ENCODE data around the gene EPN1.

EPN1 gene

DNA sequence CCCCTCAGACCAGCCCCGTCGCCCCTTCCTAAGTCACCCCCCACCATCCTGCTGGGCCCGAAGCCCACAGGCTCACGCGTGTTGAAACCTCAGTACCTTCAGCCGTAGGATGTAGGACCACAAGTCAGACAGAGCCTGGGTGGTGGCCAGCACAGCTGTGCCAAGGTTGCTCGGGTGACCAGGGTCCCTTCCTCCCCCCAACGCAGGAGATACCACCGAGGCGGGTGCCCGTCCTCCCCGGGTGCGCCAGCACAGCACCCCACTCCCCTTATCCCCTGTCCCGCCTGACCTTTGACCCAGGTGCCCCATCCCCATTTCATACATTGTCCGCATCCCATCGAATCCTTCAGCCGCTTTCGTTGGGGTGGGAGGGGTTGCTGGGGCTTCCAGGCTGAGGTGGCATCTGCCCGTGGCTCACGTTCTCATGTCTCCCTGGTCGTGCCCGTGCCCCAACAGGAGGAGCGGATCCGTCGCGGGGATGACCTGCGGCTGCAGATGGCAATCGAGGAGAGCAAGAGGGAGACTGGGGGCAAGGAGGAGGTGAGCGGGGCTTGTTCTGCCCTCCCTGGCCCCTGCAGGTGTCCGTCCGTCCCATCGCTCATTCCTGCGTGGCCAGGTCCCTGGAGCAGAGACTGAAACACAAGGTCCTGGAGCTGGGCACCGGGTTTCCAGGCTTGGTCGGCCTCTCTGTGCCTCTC is 14.5 kb downstream of the EPN1 start:
- TF ChIP-seq POU2F2 (IDR thresholded peaks at IDR 0.05; ENCODE audit: low read depth, low read length) (no peak), POLR2AphosphoS5 (IDR thresholded peaks at IDR 0.05; ENCODE audit: low read depth, low read length) (no peak), POLR2A (IDR thresholded peaks at IDR 0.05; ENCODE audit: low read depth, low read length) (no peak), TAF1 (IDR thresholded peaks at IDR 0.05; ENCODE audit: low read depth, low read length) (no peak), SPI1 (IDR thresholded peaks at IDR 0.05; ENCODE audit: low read depth, low read length) (no peak), PAX5 (IDR thresholded peaks at IDR 0.05; ENCODE audit: insufficient read depth, low read length, severe bottlenecking) (no peak)
- DNase-seq (ENCODE audit: insufficient read length, low spot score) (no peak), FAIRE-seq (no peak)

DNA sequence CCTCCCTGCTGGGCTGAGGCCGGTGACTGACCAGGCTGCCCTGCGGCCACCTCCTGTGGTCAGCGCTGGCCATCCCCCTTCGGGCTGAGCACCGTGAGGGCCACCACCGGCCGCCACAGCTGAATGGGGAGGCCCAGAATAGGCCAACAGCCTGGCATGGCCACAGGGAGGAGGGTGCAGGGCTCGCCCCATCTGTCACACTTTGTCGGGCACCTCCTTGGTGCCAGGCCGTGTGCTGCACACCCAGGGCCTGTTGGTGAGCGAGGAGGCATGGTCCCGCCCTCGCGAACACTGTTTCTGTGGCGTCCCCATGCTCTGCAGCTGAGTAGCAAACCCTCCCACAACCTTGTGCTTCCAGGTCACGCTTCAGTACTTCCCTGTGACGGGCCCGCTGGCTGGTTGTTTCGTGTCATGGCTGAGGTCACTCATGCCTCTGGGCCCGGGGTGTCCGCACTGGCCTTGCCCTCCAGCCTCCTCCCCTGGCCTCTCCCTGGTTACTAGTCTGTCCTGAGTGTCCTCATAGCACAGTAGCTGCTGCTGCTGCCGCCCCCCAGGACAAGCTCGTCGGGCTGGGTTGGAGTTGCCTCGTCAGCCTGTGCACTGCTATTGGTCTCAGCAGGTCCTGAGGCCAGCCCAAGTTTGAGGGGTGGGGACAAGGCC is 15.2 kb downstream of the EPN1 start:
- DNase-seq (ENCODE audit: insufficient read length, low spot score), result no peak
- FAIRE-seq, result no peak
- no peak for TF ChIP-seq TAF1 (IDR thresholded peaks at IDR 0.05; ENCODE audit: low read depth, low read length)

GRCh38 chr19:55690769-55691545 is 15.9 kb downstream of the EPN1 start:
- DNase-seq (ENCODE audit: insufficient read length, low spot score) (no peak), FAIRE-seq (no peak)
- no peak for TF ChIP-seq SPI1 (IDR thresholded peaks at IDR 0.05; ENCODE audit: low read depth, low read length)
- no peak for TF ChIP-seq TAF1 (IDR thresholded peaks at IDR 0.05; ENCODE audit: low read depth, low read length)
- no peak for TF ChIP-seq POU2F2 (IDR thresholded peaks at IDR 0.05; ENCODE audit: low read depth, low read length)
- no peak for TF ChIP-seq PAX5 (IDR thresholded peaks at IDR 0.05; ENCODE audit: insufficient read depth, low read length, severe bottlenecking)
- no peak for TF ChIP-seq POLR2A (IDR thresholded peaks at IDR 0.05; ENCODE audit: low read depth, low read length)
- TF ChIP-seq POLR2AphosphoS5 (IDR thresholded peaks at IDR 0.05; ENCODE audit: low read depth, low read length), result no peak

- TF ChIP-seq SPI1 (IDR thresholded peaks at IDR 0.05; ENCODE audit: low read depth, low read length), result no peak
- no peak for TF ChIP-seq PAX5 (IDR thresholded peaks at IDR 0.05; ENCODE audit: insufficient read depth, low read length, severe bottlenecking)
- no peak for TF ChIP-seq TAF1 (IDR thresholded peaks at IDR 0.05; ENCODE audit: low read depth, low read length)
- TF ChIP-seq POU2F2 (IDR thresholded peaks at IDR 0.05; ENCODE audit: low read depth, low read length), result no peak
- TF ChIP-seq POLR2AphosphoS5 (IDR thresholded peaks at IDR 0.05; ENCODE audit: low read depth, low read length), result no peak
- TF ChIP-seq POLR2A (IDR thresholded peaks at IDR 0.05; ENCODE audit: low read depth, low read length), result no peak
- DNase-seq (ENCODE audit: insufficient read length, low spot score), result no peak
- no peak for FAIRE-seq
Measured at GRCh38 chr19:55691561-55692481, 16.8 kb downstream of the EPN1 start.

DNA sequence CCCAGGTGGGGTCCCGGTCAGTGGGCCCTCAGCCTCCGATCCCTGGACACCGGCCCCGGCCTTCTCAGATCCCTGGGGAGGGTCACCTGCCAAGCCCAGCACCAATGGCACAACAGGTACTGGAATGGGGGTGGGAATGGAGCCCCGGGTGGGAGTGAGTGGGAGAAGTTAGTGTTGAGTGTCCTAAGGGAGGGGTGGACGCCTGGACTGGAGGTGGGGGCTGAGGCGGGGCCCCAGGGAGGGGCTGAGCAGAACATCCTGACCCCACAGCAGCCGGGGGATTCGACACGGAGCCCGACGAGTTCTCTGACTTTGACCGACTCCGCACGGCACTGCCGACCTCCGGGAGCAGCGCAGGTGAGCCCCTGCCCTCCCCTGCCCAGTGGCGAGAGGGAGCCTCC is 17.7 kb downstream of the EPN1 start:
- DNase-seq (ENCODE audit: insufficient read length, low spot score), result no peak
- TF ChIP-seq TAF1 (IDR thresholded peaks at IDR 0.05; ENCODE audit: low read depth, low read length) (no peak), POLR2A (IDR thresholded peaks at IDR 0.05; ENCODE audit: low read depth, low read length) (no peak), SPI1 (IDR thresholded peaks at IDR 0.05; ENCODE audit: low read depth, low read length) (no peak), POLR2AphosphoS5 (IDR thresholded peaks at IDR 0.05; ENCODE audit: low read depth, low read length) (no peak), PAX5 (IDR thresholded peaks at IDR 0.05; ENCODE audit: insufficient read depth, low read length, severe bottlenecking) (no peak), POU2F2 (IDR thresholded peaks at IDR 0.05; ENCODE audit: low read depth, low read length) (no peak)
- no peak for FAIRE-seq

DNA sequence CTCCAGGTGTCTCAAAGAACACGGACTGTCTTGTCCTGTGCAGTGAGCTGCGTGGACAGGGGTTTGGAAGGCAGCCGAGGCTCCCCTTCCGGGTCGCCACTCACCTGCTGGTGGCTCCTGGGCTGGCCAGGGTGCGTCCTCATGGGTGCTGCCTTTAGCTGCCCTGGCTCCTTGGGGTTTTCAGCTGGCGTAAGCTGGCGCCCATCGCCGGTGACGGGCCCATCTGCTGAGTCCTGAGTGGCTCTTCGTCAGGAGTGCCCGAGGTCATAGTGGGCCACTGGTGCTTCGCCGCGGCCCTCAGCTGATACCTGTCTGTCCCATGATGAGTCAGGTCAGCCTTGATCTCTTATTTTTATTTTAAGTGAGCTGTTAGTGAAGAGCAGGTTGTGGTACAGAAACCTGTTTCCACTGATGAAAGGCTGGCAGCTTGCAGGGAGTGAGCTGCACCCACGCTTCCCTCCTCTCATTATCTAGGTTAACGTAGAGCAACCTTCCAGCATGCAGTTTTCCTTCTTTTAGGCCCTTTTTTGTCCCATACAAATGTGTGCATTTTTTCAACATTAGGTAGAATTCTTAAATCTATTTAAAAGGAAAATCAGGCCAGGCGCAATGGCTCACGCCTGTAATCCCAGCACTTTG is 18.4 kb downstream of the EPN1 start:
- FAIRE-seq, result no peak
- TF ChIP-seq POLR2A (IDR thresholded peaks at IDR 0.05; ENCODE audit: low read depth, low read length) (no peak), TAF1 (IDR thresholded peaks at IDR 0.05; ENCODE audit: low read depth, low read length) (no peak), POLR2AphosphoS5 (IDR thresholded peaks at IDR 0.05; ENCODE audit: low read depth, low read length) (no peak), PAX5 (IDR thresholded peaks at IDR 0.05; ENCODE audit: insufficient read depth, low read length, severe bottlenecking) (no peak), SPI1 (IDR thresholded peaks at IDR 0.05; ENCODE audit: low read depth, low read length) (no peak), POU2F2 (IDR thresholded peaks at IDR 0.05; ENCODE audit: low read depth, low read length) (no peak)
- no peak for DNase-seq (ENCODE audit: insufficient read length, low spot score)

DNA sequence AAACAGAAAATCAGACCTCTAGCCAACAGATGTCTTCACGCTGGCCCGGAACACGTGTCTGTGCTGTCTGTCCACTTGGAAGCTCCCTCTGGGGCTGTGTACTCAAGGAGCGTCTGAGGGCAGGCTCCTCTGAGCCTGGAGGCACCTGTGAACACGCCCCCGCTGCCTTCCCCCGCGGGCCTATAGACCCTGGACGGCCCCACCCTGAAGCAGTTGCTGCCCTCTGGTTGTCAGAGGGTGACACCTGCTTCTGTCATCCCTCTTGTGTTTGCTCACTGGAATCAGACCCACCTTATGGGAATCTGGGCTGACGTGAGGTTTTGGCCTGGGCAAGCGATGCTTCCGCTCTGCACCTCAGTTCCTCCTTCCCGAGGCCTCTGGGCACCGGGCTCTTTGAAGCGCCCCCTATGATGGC is 19.2 kb downstream of the EPN1 start:
- FAIRE-seq, result no peak
- TF ChIP-seq POLR2AphosphoS5 (IDR thresholded peaks at IDR 0.05; ENCODE audit: low read depth, low read length), result no peak
- DNase-seq (ENCODE audit: insufficient read length, low spot score), result no peak

GRCh38 chr19:55694656-55695491 is 19.8 kb downstream of the EPN1 start:
- no peak for DNase-seq (ENCODE audit: insufficient read length, low spot score)
- no peak for FAIRE-seq
- TF ChIP-seq POLR2AphosphoS5 (IDR thresholded peaks at IDR 0.05; ENCODE audit: low read depth, low read length), result no peak
- no peak for TF ChIP-seq POLR2A (IDR thresholded peaks at IDR 0.05; ENCODE audit: low read depth, low read length)
